ENCODE measurements around the gene GGTLC2. TPM values are rescaled to one million over a fixed set of nuclear protein-coding genes. Genes with fewer than 3 reads are reported as not detected.

The GGTLC2 gene
- not detected in 2 replicates for total RNA-seq (2014; rRNA removed; shearing (Covaris generic))

GRCh38 chr22:22644314-22644713, at the start of gene GGTLC2:
TSS of gene GGTLC2 (plus strand) at chr22:22644614. CDS start at chr22:22646346, 1,732 bp downstream.

Small RNA genes within 50 kb of the gene (small RNA-seq; reads per million reads assigned to genes)
- gene AC244250.2 (not detected), gene IGLV3-29 (not detected), gene IGLVVI-25-1 (not detected)

Other genes with a start within 250 kb of the GGTLC2 start
- not detected in 2 replicates for gene ZNF280B, start 135.9 kb upstream of the GGTLC2 start, total RNA-seq (2014; rRNA removed; shearing (Covaris generic))
- not detected in 2 replicates for gene ZNF280A, start 124.3 kb upstream of the GGTLC2 start, total RNA-seq (2014; rRNA removed; shearing (Covaris generic))
- gene PRAME, start 85.3 kb upstream of the GGTLC2 start, total RNA-seq (2014; rRNA removed; shearing (Covaris generic)): 77.8 and 78.5 TPM in 2 replicates
- gene IGLL5, start 243.2 kb downstream of the GGTLC2 start, total RNA-seq (2014; rRNA removed; shearing (Covaris generic)): not detected in 2 replicates